Kidney (tissue), 14 donors: ENCODE data around the gene CFDP1. TPM values are rescaled to one million over a fixed set of nuclear protein-coding genes. Genes with fewer than 3 reads are reported as not detected.
"Not testable (repeated sequence)": the region's sequence is repeated elsewhere in the genome, so short reads cannot be mapped to it uniquely, and the experiment has no call there.

Source experiments
- DNase-seq, 5 donors: peaks; one replicate each; pipeline ENCODE4 v3.0.0-alpha.2; 2013 to 2020
- FAIRE-seq: peaks from 2 replicates; lab custom pipeline; 2012; peaks lifted over from hg19 to GRCh38; lab: Jason Lieb, UNC
- H3K27ac ChIP-seq, 2 donors: one replicate each; pipeline ENCODE4 v1.7.0; 2013; ENCODE audit warnings: low read depth in 2 of 2, low read length in 2 of 2, inconsistent platforms in 1 of 2
- H3K27me3 ChIP-seq: one replicate; pipeline ENCODE4 v1.7.1; 2013; ENCODE audit warnings: low read length, inconsistent platforms; ENCODE audit not compliant: control insufficient read depth, insufficient read depth
- H3K36me3 ChIP-seq, 3 donors: one replicate each; pipeline versions ENCODE4 v1.7.0 to v1.7.1; 2013; ENCODE audit warnings: low read length in 3 of 3, control low read depth in 1 of 3, inconsistent platforms in 1 of 3; ENCODE audit not compliant: insufficient read depth in 3 of 3, control insufficient read depth in 2 of 3
- H3K4me1 ChIP-seq, 3 donors: one replicate each; pipeline versions ENCODE4 v1.7.0 to v1.7.1; 2013; ENCODE audit warnings: low read length in 3 of 3, inconsistent platforms in 1 of 3, low read depth in 1 of 3; ENCODE audit not compliant: control insufficient read depth in 2 of 3, insufficient read depth in 2 of 3
- H3K4me3 ChIP-seq, 3 donors: one replicate each; pipeline versions ENCODE4 v1.7.0 to v1.8.1; 2013; ENCODE audit warnings: low read length in 3 of 3, control low read depth in 1 of 3, inconsistent platforms in 1 of 3
- H3K9ac ChIP-seq, 3 donors: one replicate each; pipeline versions ENCODE4 v1.7.0 to v1.7.1; 2013; ENCODE audit warnings: low read length in 3 of 3, control low read depth in 1 of 3, inconsistent platforms in 1 of 3
- H3K9me3 ChIP-seq, 3 donors: one replicate each; pipeline versions ENCODE4 v1.7.0 to v1.7.1; 2013; ENCODE audit warnings: low read length in 3 of 3, control low read depth in 1 of 3, inconsistent platforms in 1 of 3; ENCODE audit not compliant: control insufficient read depth in 2 of 3, insufficient read depth in 1 of 3
- CTCF ChIP-seq: IDR thresholded peaks from 3 replicates; pipeline ENCODE4 v1.5.1; 2012; ENCODE audit warnings: mild to moderate bottlenecking, moderate library complexity, borderline replicate concordance; ENCODE audit not compliant: insufficient read depth; ENCODE audit errors: extremely low read depth
- intact Hi-C: fragments of 100-400 bp; cut with DNase I; formaldehyde crosslinking; loops from one replicate; pipeline ENCODE4 v1.11.1; 2022
- polyA plus RNA-seq: library from polyadenylated mRNA; stranded (reverse); fragments of 350-450 nt; fragmentation: Illumina TruSeq; extraction: RNeasy Lipid Tissue Mini Kit (QIAGEN cat#74804); gene quantifications from one replicate; pipeline ENCODE4 v1.2.3, GENCODE V29; 2014; ENCODE audit warnings: low read depth, low replicate concordance; ENCODE audit not compliant: insufficient read depth
- total RNA-seq: library from RNA; stranded (reverse); fragmentation: NEBNext Ultra II Directional; extraction: Animal tissue kit (Norgen Biotek cat#: 25700); gene quantifications from one replicate; pipeline ENCODE4 v1.2.1, GENCODE V29; 2021
- donor health status: control.
- donor health status: control.
- donor health status: control.
- donor health status: control.
- donor health status: control.
- donor health status: DM: yes; HTN: yes; CAD: no.
- donor health status: Normal renal cell carcinoma (clear cell type).

CFDP1 gene
- total and polyA plus RNA-seq, 2 donors from 2014 or later: 53.5 to 148 TPM

GRCh38 chr16:75286389-75286788 is 146.9 kb downstream of the CFDP1 start:
- Histone ChIP-seq H3K4me1 (peaks cover 0 to 8% (median 0%) of the 10 kb centered on the region in 3 donors), H3K9me3 (no peaks in the 10 kb centered on the region), H3K27me3 (no peaks in the 10 kb centered on the region), H3K4me3 (no peak overlapping the region), H3K27ac (no peak overlapping the region), H3K9ac (no peak overlapping the region), H3K36me3 (peaks cover 0 to 5% (median 3%) of the 10 kb centered on the region in 3 donors)
- FAIRE-seq: no peak
- intact Hi-C loops: no loop called here
- no peak for DNase-seq
- TF ChIP-seq CTCF: no peak

- intact Hi-C loops: no loop called here
- H3K27me3 ChIP-seq: no peaks in the 10 kb centered on the region
- FAIRE-seq: no peak
- TF ChIP-seq CTCF: no peak
- H3K27ac ChIP-seq: no peak overlapping the region
- no peak for DNase-seq
- H3K36me3 ChIP-seq: no peaks in the 10 kb centered on the region
- no peaks in the 10 kb centered on the region for H3K9me3 ChIP-seq
- H3K4me1 ChIP-seq: no peaks in the 10 kb centered on the region
- H3K4me3 ChIP-seq: no peak overlapping the region
- no peak overlapping the region for H3K9ac ChIP-seq
These were observed 150.6 kb downstream of the CFDP1 start for GRCh38 chr16:75282466-75283281.

GRCh38 chr16:75281826-75282225 is 151.5 kb downstream of the CFDP1 start:
- intact Hi-C loops: no loop called here
- H3K27me3 ChIP-seq: no peaks in the 10 kb centered on the region
- FAIRE-seq (no peak), DNase-seq (no peak)
- no peaks in the 10 kb centered on the region for H3K36me3 ChIP-seq
- no peak overlapping the region for H3K9ac ChIP-seq
- TF ChIP-seq CTCF: no peak
- no peaks in the 10 kb centered on the region for H3K9me3 ChIP-seq
- no peak overlapping the region for H3K27ac ChIP-seq
- H3K4me1 ChIP-seq: no peaks in the 10 kb centered on the region
- H3K4me3 ChIP-seq: no peak overlapping the region

- H3K9me3 ChIP-seq, FAIRE-seq, H3K9ac ChIP-seq, H3K27ac ChIP-seq, H3K4me3 ChIP-seq, intact Hi-C loops, DNase-seq, H3K4me1 ChIP-seq, H3K36me3 ChIP-seq, H3K27me3 ChIP-seq: not testable (repeated sequence)
These were observed 152.3 kb downstream of the CFDP1 start for GRCh38 chr16:75281009-75281408.
